ENCODE data around the gene COX7A1. TPM values are rescaled to one million over a fixed set of nuclear protein-coding genes. Genes with fewer than 3 reads are reported as not detected.
A peak's percentile ranks its signal among the peaks of the same experiment; 100 is the strongest.

The COX7A1 gene
- total and polyA plus RNA-seq, 10 of the 15 experiments (the other 5 are each of a cell fraction or from before 2014, with no cell fraction given): not detected

DNA sequence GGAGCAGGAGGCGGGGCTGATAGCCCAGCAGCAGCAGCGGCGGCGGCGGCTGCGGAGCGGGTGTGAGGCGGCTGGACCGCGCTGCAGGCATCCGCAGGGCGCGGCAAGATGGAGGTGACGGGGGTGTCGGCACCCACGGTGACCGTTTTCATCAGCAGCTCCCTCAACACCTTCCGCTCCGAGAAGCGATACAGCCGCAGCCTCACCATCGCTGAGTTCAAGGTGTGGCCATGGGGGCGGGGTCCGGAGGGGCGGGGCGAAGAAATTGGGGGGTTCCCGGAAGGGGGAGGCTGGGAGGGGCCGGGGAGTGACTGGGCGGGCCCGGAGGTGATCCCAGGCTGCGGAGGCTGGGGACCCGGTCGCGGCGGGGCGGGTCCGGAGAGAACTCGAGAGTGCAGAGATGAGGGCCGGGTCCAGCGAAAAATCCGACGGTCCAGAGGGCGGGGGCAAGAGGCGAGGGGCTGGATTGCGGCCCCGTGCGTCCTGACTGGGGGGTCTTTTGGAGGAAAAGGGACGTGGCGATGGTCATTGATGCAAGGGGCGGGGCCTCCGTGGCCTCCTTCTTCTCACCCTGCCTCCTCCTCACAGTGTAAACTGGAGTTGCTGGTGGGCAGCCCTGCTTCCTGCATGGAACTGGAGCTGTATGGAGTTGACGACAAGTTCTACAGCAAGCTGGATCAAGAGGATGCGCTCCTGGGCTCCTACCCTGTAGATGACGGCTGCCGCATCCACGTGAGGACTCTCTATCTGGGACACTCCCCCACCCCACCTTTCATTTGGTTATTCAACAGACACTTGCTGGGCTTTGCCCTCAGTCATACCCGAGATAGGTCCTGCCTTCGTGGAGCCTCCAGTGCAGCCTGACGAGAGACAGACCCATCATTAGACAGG is 36.5 kb downstream of the COX7A1 start, which contains the start of gene TBCB (continued):
- TF ChIP-seq, protein P1, sequence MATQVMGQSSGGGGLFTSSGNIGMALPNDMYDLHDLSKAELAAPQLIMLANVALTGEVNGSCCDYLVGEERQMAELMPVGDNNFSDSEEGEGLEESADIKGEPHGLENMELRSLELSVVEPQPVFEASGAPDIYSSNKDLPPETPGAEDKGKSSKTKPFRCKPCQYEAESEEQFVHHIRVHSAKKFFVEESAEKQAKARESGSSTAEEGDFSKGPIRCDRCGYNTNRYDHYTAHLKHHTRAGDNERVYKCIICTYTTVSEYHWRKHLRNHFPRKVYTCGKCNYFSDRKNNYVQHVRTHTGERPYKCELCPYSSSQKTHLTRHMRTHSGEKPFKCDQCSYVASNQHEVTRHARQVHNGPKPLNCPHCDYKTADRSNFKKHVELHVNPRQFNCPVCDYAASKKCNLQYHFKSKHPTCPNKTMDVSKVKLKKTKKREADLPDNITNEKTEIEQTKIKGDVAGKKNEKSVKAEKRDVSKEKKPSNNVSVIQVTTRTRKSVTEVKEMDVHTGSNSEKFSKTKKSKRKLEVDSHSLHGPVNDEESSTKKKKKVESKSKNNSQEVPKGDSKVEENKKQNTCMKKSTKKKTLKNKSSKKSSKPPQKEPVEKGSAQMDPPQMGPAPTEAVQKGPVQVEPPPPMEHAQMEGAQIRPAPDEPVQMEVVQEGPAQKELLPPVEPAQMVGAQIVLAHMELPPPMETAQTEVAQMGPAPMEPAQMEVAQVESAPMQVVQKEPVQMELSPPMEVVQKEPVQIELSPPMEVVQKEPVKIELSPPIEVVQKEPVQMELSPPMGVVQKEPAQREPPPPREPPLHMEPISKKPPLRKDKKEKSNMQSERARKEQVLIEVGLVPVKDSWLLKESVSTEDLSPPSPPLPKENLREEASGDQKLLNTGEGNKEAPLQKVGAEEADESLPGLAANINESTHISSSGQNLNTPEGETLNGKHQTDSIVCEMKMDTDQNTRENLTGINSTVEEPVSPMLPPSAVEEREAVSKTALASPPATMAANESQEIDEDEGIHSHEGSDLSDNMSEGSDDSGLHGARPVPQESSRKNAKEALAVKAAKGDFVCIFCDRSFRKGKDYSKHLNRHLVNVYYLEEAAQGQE (IDR thresholded peaks at IDR 0.05; ENCODE audit: low read depth, low read length): no peak
- TF ChIP-seq, protein P2, sequence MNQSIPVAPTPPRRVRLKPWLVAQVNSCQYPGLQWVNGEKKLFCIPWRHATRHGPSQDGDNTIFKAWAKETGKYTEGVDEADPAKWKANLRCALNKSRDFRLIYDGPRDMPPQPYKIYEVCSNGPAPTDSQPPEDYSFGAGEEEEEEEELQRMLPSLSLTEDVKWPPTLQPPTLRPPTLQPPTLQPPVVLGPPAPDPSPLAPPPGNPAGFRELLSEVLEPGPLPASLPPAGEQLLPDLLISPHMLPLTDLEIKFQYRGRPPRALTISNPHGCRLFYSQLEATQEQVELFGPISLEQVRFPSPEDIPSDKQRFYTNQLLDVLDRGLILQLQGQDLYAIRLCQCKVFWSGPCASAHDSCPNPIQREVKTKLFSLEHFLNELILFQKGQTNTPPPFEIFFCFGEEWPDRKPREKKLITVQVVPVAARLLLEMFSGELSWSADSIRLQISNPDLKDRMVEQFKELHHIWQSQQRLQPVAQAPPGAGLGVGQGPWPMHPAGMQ (IDR thresholded peaks at IDR 0.05; ENCODE audit: borderline replicate concordance): no peak
- TF ChIP-seq CREB1 (IDR thresholded peaks at IDR 0.05; ENCODE audit: low read depth) (peak; percentile 1), CHD4 (IDR thresholded peaks at IDR 0.05) (no peak), MEF2A (IDR thresholded peaks at IDR 0.05; ENCODE audit: insufficient read depth, low read depth, low read length) (no peak), CBX5 (IDR thresholded peaks at IDR 0.05; ENCODE audit: low read depth) (no peak), NR2F1 (conservative IDR thresholded peaks at IDR 0.05) (0 out of 2 replicates have a peak, but pooled peaks have one; percentile 24), CBX3 (IDR thresholded peaks at IDR 0.05; ENCODE audit: borderline replicate concordance, low read depth) (no peak), BHLHE40 (IDR thresholded peaks at IDR 0.05; ENCODE audit: borderline replicate concordance in 1 of 2, low read depth in 2 of 2, low read length in 1 of 2) (peak in 1 of 2 experiments; percentile 53; a peak in 2 of 4 replicates), BCL11A (IDR thresholded peaks at IDR 0.05; ENCODE audit: low read depth, low read length) (no peak), STAT1 (conservative IDR thresholded peaks at IDR 0.05) (no peak), CREM (IDR thresholded peaks at IDR 0.05; ENCODE audit: low read depth) (peak; percentile 13; the same call in 1 of the 2 replicates), HCFC1 (IDR thresholded peaks at IDR 0.05; ENCODE audit: low read length) (no peak; the same call in 1 of the 2 replicates)
- TF ChIP-seq, protein P3, sequence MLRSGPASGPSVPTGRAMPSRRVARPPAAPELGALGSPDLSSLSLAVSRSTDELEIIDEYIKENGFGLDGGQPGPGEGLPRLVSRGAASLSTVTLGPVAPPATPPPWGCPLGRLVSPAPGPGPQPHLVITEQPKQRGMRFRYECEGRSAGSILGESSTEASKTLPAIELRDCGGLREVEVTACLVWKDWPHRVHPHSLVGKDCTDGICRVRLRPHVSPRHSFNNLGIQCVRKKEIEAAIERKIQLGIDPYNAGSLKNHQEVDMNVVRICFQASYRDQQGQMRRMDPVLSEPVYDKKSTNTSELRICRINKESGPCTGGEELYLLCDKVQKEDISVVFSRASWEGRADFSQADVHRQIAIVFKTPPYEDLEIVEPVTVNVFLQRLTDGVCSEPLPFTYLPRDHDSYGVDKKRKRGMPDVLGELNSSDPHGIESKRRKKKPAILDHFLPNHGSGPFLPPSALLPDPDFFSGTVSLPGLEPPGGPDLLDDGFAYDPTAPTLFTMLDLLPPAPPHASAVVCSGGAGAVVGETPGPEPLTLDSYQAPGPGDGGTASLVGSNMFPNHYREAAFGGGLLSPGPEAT (IDR thresholded peaks at IDR 0.05; ENCODE audit: low read depth): no peak

Data from GM12878 (cell line).